ENCODE results near the gene RFX5. TPM values are rescaled to one million over a fixed set of nuclear protein-coding genes. Genes with fewer than 3 reads are reported as not detected.
A peak's percentile ranks its signal among the peaks of the same experiment; 100 is the strongest.

RFX5 gene
- total and polyA plus RNA-seq, 9 of the 15 experiments (the other 6 are each of a cell fraction or from before 2014, with no cell fraction given) = 3.8 to 48.2 (median 32.2) TPM

- no peak; the same call in 1 of the 2 replicates for TF ChIP-seq REST (IDR thresholded peaks at IDR 0.05; ENCODE audit: borderline replicate concordance)
- TF ChIP-seq REST (CRISPR knock-in tag; IDR thresholded peaks at IDR 0.05; ENCODE audit: low read depth) = no peak
- TF ChIP-seq XRCC5 (IDR thresholded peaks at IDR 0.05; ENCODE audit: low read depth, low read length) = no peak
- TF ChIP-seq RCOR1 (IDR thresholded peaks at IDR 0.05; ENCODE audit: borderline replicate concordance in 1 of 2, low read depth in 2 of 2, low read length in 2 of 2) = peak in 1 of 2 experiments; percentile 52; a peak in 1 of 4 replicates
- TF ChIP-seq SMARCC2 (IDR thresholded peaks at IDR 0.05; ENCODE audit: low read depth) = no peak
- no peak for TF ChIP-seq ZNF77 (CRISPR knock-in tag; IDR thresholded peaks at IDR 0.05)
- TF ChIP-seq NKRF (IDR thresholded peaks at IDR 0.05; ENCODE audit: borderline replicate concordance) = no peak
- TF ChIP-seq HMG20B (CRISPR knock-in tag; IDR thresholded peaks at IDR 0.05) = no peak
- no peak for TF ChIP-seq GABPB1 (CRISPR knock-in tag; IDR thresholded peaks at IDR 0.05)
- 0 out of 4 replicates have a peak, but pooled peaks of 1 of the 2 experiments have one; percentile 17 for TF ChIP-seq FOXA3 (CRISPR knock-in tag; conservative IDR thresholded peaks at IDR 0.05 in 1 of 2, IDR thresholded peaks at IDR 0.05 in 1 of 2)
- no peak for TF ChIP-seq RBM15 (IDR thresholded peaks at IDR 0.05; ENCODE audit: insufficient read depth, low read length)
- TF ChIP-seq STAT5A (IDR thresholded peaks at IDR 0.05; ENCODE audit: borderline replicate concordance, low read length) = no peak
- no peak for TF ChIP-seq KHSRP (IDR thresholded peaks at IDR 0.05)
- TF ChIP-seq GABPA (tag; conservative IDR thresholded peaks at IDR 0.05; ENCODE audit: low read depth) = no peak
- no peak for TF ChIP-seq BCOR (IDR thresholded peaks at IDR 0.05)
- TF ChIP-seq DEAF1 (CRISPR knock-in tag; IDR thresholded peaks at IDR 0.05) = no peak
- TF ChIP-seq SMARCA4 (IDR thresholded peaks at IDR 0.05) = 0 out of 2 replicates have a peak, but pooled peaks have one; percentile 55
- TF ChIP-seq ZNF121 (CRISPR knock-in tag; conservative IDR thresholded peaks at IDR 0.05) = no peak
- no peak for TF ChIP-seq HLTF (IDR thresholded peaks at IDR 0.05)
- no peak for TF ChIP-seq NUFIP1 (IDR thresholded peaks at IDR 0.05; ENCODE audit: partially characterized antibody)
Observed at GRCh38 chr1:151384584-151384983, 37.5 kb upstream of the RFX5 start (continued).

Measured in K562 (cell line).